Esophagus (tissue), 2 donors: ENCODE measurements around the gene INTS4. TPM values are rescaled to one million over a fixed set of nuclear protein-coding genes. Genes with fewer than 3 reads are reported as not detected.
A peak's percentile ranks its signal among the peaks of the same experiment; 100 is the strongest.
"Not testable (repeated sequence)": the region's sequence is repeated elsewhere in the genome, so short reads cannot be mapped to it uniquely, and the experiment has no call there.

Experiments
- H3K27ac ChIP-seq, 2 donors: one replicate each; pipeline ENCODE4 v1.5.1; 2013; ENCODE audit warnings: low read depth in 2 of 2, mild to moderate bottlenecking in 2 of 2, inconsistent platforms in 1 of 2, low read length in 1 of 2, moderate library complexity in 1 of 2
- H3K27me3 ChIP-seq, 2 donors: one replicate each; pipeline ENCODE4 v1.6.1; 2013; ENCODE audit warnings: low read length in 2 of 2, control low read depth in 1 of 2, mild to moderate bottlenecking in 1 of 2; ENCODE audit not compliant: insufficient read depth in 2 of 2, control insufficient read depth in 1 of 2
- H3K36me3 ChIP-seq, 2 donors: one replicate each; pipeline ENCODE4 v1.6.1; 2013; ENCODE audit warnings: low read length in 1 of 2; ENCODE audit not compliant: control insufficient read depth in 2 of 2, insufficient read depth in 2 of 2
- H3K4me1 ChIP-seq, 2 donors: one replicate each; pipeline ENCODE4 v1.6.1; 2013; ENCODE audit warnings: low read length in 1 of 2; ENCODE audit not compliant: control insufficient read depth in 2 of 2, insufficient read depth in 2 of 2
- H3K4me3 ChIP-seq, 2 donors: one replicate each; pipeline ENCODE4 v1.5.1; 2013; ENCODE audit warnings: low read length in 2 of 2, mild to moderate bottlenecking in 2 of 2, low read depth in 1 of 2, moderate library complexity in 1 of 2
- H3K9me3 ChIP-seq, 2 donors: one replicate each; pipeline ENCODE4 v1.6.1; 2013; ENCODE audit warnings: mild to moderate bottlenecking in 2 of 2, low read depth in 1 of 2, low read length in 1 of 2, moderate library complexity in 1 of 2; ENCODE audit not compliant: control insufficient read depth in 2 of 2, insufficient read depth in 1 of 2
- WGBS, 2 donors: extraction: QIAGEN DNeasy Blood & Tissue Kit; methylation state at CpG; one replicate each; pipeline ENCODE4 v1.1.7; 2013; 5-methylcytosine and 5-hydroxymethylcytosine counted together
- polyA plus RNA-seq, 2 donors: library from polyadenylated mRNA; stranded (reverse); fragments of 200-250 nt; gene quantifications; one replicate each; pipeline ENCODE4 v1.2.3, GENCODE V29; 2013
- donor health status: healthy with polysubstance abuse.
- donor health status: Bipolar disorder and iron deficiency.

Gene INTS4
- polyA plus RNA-seq, 2 donors, result 12.5 to 13.5 TPM

GRCh38 chr11:78011301-78011700, 16.8 kb upstream of the INTS4 start:
- WGBS, 2 donors, result 77 to 87% methylated on average over 2 of the region's 2 CpGs
- Histone ChIP-seq H3K4me1 (no peaks in the 10 kb centered on the region), H3K36me3 (no peaks in the 10 kb centered on the region), H3K27me3 (no peaks in the 10 kb centered on the region), H3K9me3 (no peaks in the 10 kb centered on the region), H3K4me3 (no peak overlapping the region), H3K27ac (no peak overlapping the region)

- H3K4me3 ChIP-seq, result no peak overlapping the region
- no peaks in the 10 kb centered on the region for H3K27me3 ChIP-seq
- H3K9me3 ChIP-seq, result no peaks in the 10 kb centered on the region
- H3K27ac ChIP-seq, result no peak overlapping the region
- no peaks in the 10 kb centered on the region for H3K36me3 ChIP-seq
- no peaks in the 10 kb centered on the region for H3K4me1 ChIP-seq
- 93 to 94% methylated on average over 6 of the region's 6 CpGs for WGBS, 2 donors
Observed at GRCh38 chr11:78010755-78011154, 16.3 kb upstream of the INTS4 start.

- 98 to 100% methylated on average over 1 of the region's 1 CpG for WGBS, 2 donors
- H3K9me3 ChIP-seq, result no peaks in the 10 kb centered on the region
- H3K4me1 ChIP-seq, result no peaks in the 10 kb centered on the region
Observed at GRCh38 chr11:78010304-78010703, 15.8 kb upstream of the INTS4 start.

GRCh38 chr11:78009062-78009461, 14.6 kb upstream of the INTS4 start:
- Histone ChIP-seq H3K9me3 (no peaks in the 10 kb centered on the region), H3K4me3 (no peak overlapping the region), H3K27me3 (no peaks in the 10 kb centered on the region), H3K27ac (no peak overlapping the region), H3K4me1 (no peaks in the 10 kb centered on the region), H3K36me3 (no peaks in the 10 kb centered on the region)
- WGBS, 2 donors, result 95 to 100% methylated on average over 2 of the region's 2 CpGs

More at GRCh38 chr11:78010304-78010703, 15.8 kb upstream of the INTS4 start:
- Histone ChIP-seq H3K36me3 (no peaks in the 10 kb centered on the region), H3K27ac (no peak overlapping the region), H3K4me3 (no peak overlapping the region), H3K27me3 (no peaks in the 10 kb centered on the region)

GRCh38 chr11:78000193-78000592, 5.7 kb upstream of the INTS4 start:
- Histone ChIP-seq H3K27ac (no peak overlapping the region), H3K9me3 (no peaks in the 10 kb centered on the region), H3K4me1 (no peaks in the 10 kb centered on the region), H3K36me3 (no peaks in the 10 kb centered on the region), H3K4me3 (no peak overlapping the region), H3K27me3 (no peaks in the 10 kb centered on the region)
- WGBS, 2 donors, result 0 to 4% methylated on average over 1 of the region's 1 CpG

- no peak overlapping the region for H3K4me3 ChIP-seq
- no peak overlapping the region for H3K27ac ChIP-seq
- no peaks in the 10 kb centered on the region for H3K27me3 ChIP-seq
- no peaks in the 10 kb centered on the region for H3K9me3 ChIP-seq
- H3K36me3 ChIP-seq, result no peaks in the 10 kb centered on the region
- WGBS, 2 donors, result 91 to 94% methylated on average over 1 of the region's 1 CpG
- H3K4me1 ChIP-seq, result no peaks in the 10 kb centered on the region
Observed at GRCh38 chr11:77999446-78000030, 5.1 kb upstream of the INTS4 start.

- no peaks in the 10 kb centered on the region for H3K4me1 ChIP-seq
- H3K9me3 ChIP-seq, result no peaks in the 10 kb centered on the region
- no peaks in the 10 kb centered on the region for H3K36me3 ChIP-seq
- WGBS, 2 donors, result 4 to 5% methylated on average over 11 of the region's 11 CpGs
- no peak overlapping the region for H3K27ac ChIP-seq
- no peaks in the 10 kb centered on the region for H3K27me3 ChIP-seq
- peak overlapping the region; percentile 67 to 83 for H3K4me3 ChIP-seq
Observed at GRCh38 chr11:77993902-77994301, 566 bp downstream of the INTS4 start.

GRCh38 chr11:77990981-77991380, 3.5 kb downstream of the INTS4 start:
- no peak overlapping the region for H3K27ac ChIP-seq
- H3K4me1 ChIP-seq, result no peaks in the 10 kb centered on the region
- no peaks in the 10 kb centered on the region for H3K36me3 ChIP-seq
- no peaks in the 10 kb centered on the region for H3K27me3 ChIP-seq
- WGBS, 2 donors, result 93 to 94% methylated on average over 5 of the region's 5 CpGs
- H3K9me3 ChIP-seq, result no peaks in the 10 kb centered on the region
- H3K4me3 ChIP-seq, result no peak overlapping the region

- not testable (repeated sequence) for H3K4me3 ChIP-seq, H3K27me3 ChIP-seq, H3K36me3 ChIP-seq, H3K9me3 ChIP-seq, H3K4me1 ChIP-seq, H3K27ac ChIP-seq
- 97 to 98% methylated on average over 8 of the region's 8 CpGs for WGBS, 2 donors
Observed at GRCh38 chr11:77986456-77986855, 8.0 kb downstream of the INTS4 start.

GRCh38 chr11:77981346-77981947, 13.0 kb downstream of the INTS4 start:
- no peaks in the 10 kb centered on the region for H3K9me3 ChIP-seq
- 92 to 93% methylated on average over 2 of the region's 2 CpGs for WGBS, 2 donors
- H3K27ac ChIP-seq, result no peak overlapping the region
- no peaks in the 10 kb centered on the region for H3K36me3 ChIP-seq
- no peaks in the 10 kb centered on the region for H3K27me3 ChIP-seq
- no peak overlapping the region for H3K4me3 ChIP-seq
- no peaks in the 10 kb centered on the region for H3K4me1 ChIP-seq
